ENCODE data around the gene PROCA1. TPM values are rescaled to one million over a fixed set of nuclear protein-coding genes. Genes with fewer than 3 reads are reported as not detected.

The PROCA1 gene
- total RNA-seq, 1 experiment from 2014 or later, result 4.4 TPM

DNA sequence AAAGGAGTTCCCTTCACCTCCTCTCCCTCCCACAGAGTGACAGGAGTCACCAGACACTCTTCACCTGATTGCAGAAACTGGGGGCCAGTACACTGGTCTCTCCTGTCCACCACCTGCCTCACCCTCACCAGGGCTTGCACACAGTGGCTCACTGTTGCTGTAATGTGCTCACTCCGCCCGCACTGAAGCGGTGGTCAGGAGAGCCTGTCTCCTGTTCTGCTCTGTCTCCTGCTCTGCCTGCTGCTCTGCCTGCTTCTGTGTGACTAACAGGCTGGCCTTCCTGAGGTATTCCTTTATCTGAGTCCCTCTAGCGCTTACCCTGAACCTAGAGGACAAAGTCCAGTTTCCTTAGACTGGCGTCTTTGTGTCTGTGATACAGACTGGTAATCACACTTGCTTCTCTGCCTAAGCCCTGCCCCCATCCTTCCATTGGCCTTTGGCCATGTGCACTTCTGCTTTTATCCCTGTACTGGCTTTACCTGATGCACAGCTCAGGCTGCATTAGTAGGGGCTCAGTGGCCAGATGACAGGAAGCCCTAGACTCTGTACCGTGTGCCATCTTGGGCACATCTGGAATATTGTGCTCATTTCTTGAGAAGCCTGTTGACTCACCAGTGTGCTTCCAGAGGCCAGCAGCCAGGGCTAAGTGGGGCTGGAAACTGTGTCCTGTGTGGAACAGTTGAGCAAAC lies 13.3 kb downstream of the PROCA1 start:
- Histone ChIP-seq H3K9me3 (no peaks in the 10 kb centered on the region), H3K4me3 (ENCODE audit: low read depth, low read length) (no peak overlapping the region), H3K36me3 (ENCODE audit: control insufficient read depth, insufficient read depth, low read length) (peaks cover 26% of the 10 kb centered on the region), H3K27me3 (replicated peaks; ENCODE audit: control insufficient read depth, insufficient read depth, low read length) (no peaks in the 10 kb centered on the region), H3K4me1 (peaks cover 31% of the 10 kb centered on the region)
- Mint-ChIP-seq H3K4me1 (ENCODE audit: low read depth, unreplicated experiment) (peaks cover 26% of the 10 kb centered on the region), H3K27ac (ENCODE audit: unreplicated experiment) (peak overlapping the region; percentile 87), H3K4me3 (ENCODE audit: unreplicated experiment) (peak overlapping the region; percentile 52), H3K27me3 (ENCODE audit: insufficient read depth, unreplicated experiment) (no peaks in the 10 kb centered on the region), H3K9me3 (ENCODE audit: unreplicated experiment) (no peaks in the 10 kb centered on the region), H3K36me3 (ENCODE audit: insufficient read depth, unreplicated experiment) (peaks cover 100% of the 10 kb centered on the region)
- peak in 1 of 2 experiments; percentile 14 for TF ChIP-seq CTCF (IDR thresholded peaks at IDR 0.05; ENCODE audit: insufficient read depth in 1 of 2, low read depth in 1 of 2, low read length in 1 of 2, severe bottlenecking in 1 of 2, unreplicated experiment in 1 of 2)
- intact Hi-C loops (cut with micrococcal nuclease; ENCODE audit: unreplicated experiment), result loop anchor here (1.0 kb wide), 7 partner anchors 13 to 45 kb away; partner anchors contain the start of genes PROCA1, RPL23A and SUPT6H
- CTCF ChIA-PET, result interaction anchor here (0.9 to 1.6 kb wide), 4 partner anchors 13 to 51 kb away, joined by 3 to 11 read pairs (median 4); partner anchors contain the start of genes RPL23A and TLCD1
- POLR2A ChIA-PET, result interaction anchor here (1.2 to 3.7 kb wide), 4 partner anchors 12 to 36 kb away, joined by 7 to 29 read pairs (median 14); partner anchors contain the start of genes PROCA1, RPL23A, SDF2 and SUPT6H
- no TSS peak for BruUV-seq (replicated peaks)
- DNase-seq, result peak; percentile 94 to 95

DNA sequence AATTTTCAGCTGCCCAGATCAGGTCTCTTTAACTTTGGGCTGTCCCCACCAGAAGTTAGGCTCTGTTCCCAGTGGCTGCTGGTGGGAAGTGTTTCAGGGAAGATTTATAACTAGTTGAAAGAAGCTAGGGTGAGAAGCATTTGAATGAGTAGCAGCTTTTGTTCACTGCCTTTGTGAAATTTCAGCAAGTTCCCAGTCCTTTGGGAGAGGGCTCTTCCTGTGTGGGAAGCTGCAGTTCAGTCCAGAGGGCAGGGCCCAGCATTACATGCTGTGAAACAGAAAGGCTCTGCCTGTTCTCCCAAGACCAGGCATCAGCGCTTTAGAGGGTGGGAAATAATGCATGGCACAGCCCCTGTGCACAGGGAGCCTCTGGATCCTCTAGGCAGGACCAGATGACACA lies 17.8 kb downstream of the PROCA1 start:
- intact Hi-C loops (cut with micrococcal nuclease; ENCODE audit: unreplicated experiment), result no loop called here
- POLR2A ChIA-PET, result interaction anchor here (0.7 to 1.0 kb wide), 2 partner anchors 14 to 16 kb away, joined by 3 to 4 read pairs; no protein-coding TSS in a partner anchor
- peaks cover 23% of the 10 kb centered on the region for H3K4me1 Mint-ChIP-seq (ENCODE audit: low read depth, unreplicated experiment)
- TF ChIP-seq CTCF (IDR thresholded peaks at IDR 0.05; ENCODE audit: insufficient read depth in 1 of 2, low read depth in 1 of 2, low read length in 1 of 2, severe bottlenecking in 1 of 2, unreplicated experiment in 1 of 2), result no peak
- no peaks in the 10 kb centered on the region for H3K27me3 Mint-ChIP-seq (ENCODE audit: insufficient read depth, unreplicated experiment)
- H3K4me3 Mint-ChIP-seq (ENCODE audit: unreplicated experiment), result no peak overlapping the region
- no peaks in the 10 kb centered on the region for H3K27me3 ChIP-seq (replicated peaks; ENCODE audit: control insufficient read depth, insufficient read depth, low read length)
- H3K27ac Mint-ChIP-seq (ENCODE audit: unreplicated experiment), result no peak overlapping the region
- H3K9me3 Mint-ChIP-seq (ENCODE audit: unreplicated experiment), result no peaks in the 10 kb centered on the region
- H3K9me3 ChIP-seq, result no peaks in the 10 kb centered on the region
- no TSS peak for BruUV-seq (replicated peaks)
- no peak for DNase-seq
- peaks cover 21% of the 10 kb centered on the region for H3K4me1 ChIP-seq
- peaks cover 14% of the 10 kb centered on the region for H3K36me3 ChIP-seq (ENCODE audit: control insufficient read depth, insufficient read depth, low read length)
- CTCF ChIA-PET, result no interaction called here
- peaks cover 100% of the 10 kb centered on the region for H3K36me3 Mint-ChIP-seq (ENCODE audit: insufficient read depth, unreplicated experiment)
- H3K4me3 ChIP-seq (ENCODE audit: low read depth, low read length), result no peak overlapping the region

DNA sequence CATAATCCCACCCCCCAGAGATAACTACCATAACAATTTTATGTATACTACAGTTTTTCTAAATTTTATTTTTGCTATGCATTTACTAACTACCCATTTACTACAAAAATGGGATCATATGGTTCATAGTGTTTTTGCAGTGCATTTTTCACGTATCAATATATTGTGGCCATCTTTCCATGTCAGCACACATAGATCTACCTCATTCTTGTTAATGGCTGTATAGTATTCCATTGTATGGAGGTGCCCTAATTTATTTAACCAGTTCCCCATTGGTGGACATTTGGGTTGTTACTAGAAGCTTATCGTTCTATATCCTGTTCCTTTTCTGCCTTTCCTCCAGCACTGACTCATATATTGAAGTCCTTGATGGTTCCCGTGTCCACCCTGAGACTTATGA lies 22.7 kb downstream of the PROCA1 start:
- Mint-ChIP-seq H3K36me3 (ENCODE audit: insufficient read depth, unreplicated experiment) (peaks cover 98% of the 10 kb centered on the region), H3K27me3 (ENCODE audit: insufficient read depth, unreplicated experiment) (no peaks in the 10 kb centered on the region), H3K4me3 (ENCODE audit: unreplicated experiment) (no peak overlapping the region), H3K9me3 (ENCODE audit: unreplicated experiment) (no peaks in the 10 kb centered on the region), H3K27ac (ENCODE audit: unreplicated experiment) (no peak overlapping the region), H3K4me1 (ENCODE audit: low read depth, unreplicated experiment) (no peaks in the 10 kb centered on the region)
- DNase-seq, result no peak
- peaks cover 14% of the 10 kb centered on the region for H3K36me3 ChIP-seq (ENCODE audit: control insufficient read depth, insufficient read depth, low read length)
- CTCF ChIA-PET, result no interaction called here
- BruUV-seq (replicated peaks), result no TSS peak
- intact Hi-C loops (cut with micrococcal nuclease; ENCODE audit: unreplicated experiment), result no loop called here
- POLR2A ChIA-PET, result interaction anchor here (1.2 to 1.3 kb wide), 2 partner anchors 22 to 27 kb away, joined by 3 to 6 read pairs; partner anchors contain the start of genes PROCA1, SDF2 and SUPT6H
- no peaks in the 10 kb centered on the region for H3K9me3 ChIP-seq
- H3K27me3 ChIP-seq (replicated peaks; ENCODE audit: control insufficient read depth, insufficient read depth, low read length), result no peaks in the 10 kb centered on the region
- no peaks in the 10 kb centered on the region for H3K4me1 ChIP-seq
- no peak overlapping the region for H3K4me3 ChIP-seq (ENCODE audit: low read depth, low read length)
- TF ChIP-seq CTCF (IDR thresholded peaks at IDR 0.05; ENCODE audit: insufficient read depth in 1 of 2, low read depth in 1 of 2, low read length in 1 of 2, severe bottlenecking in 1 of 2, unreplicated experiment in 1 of 2), result no peak

Measured in Caco-2 (cell line).